Pericardium fibroblast (primary cell): ENCODE measurements around the gene ANKS1A. TPM values are rescaled to one million over a fixed set of nuclear protein-coding genes. Genes with fewer than 3 reads are reported as not detected.

Experiments used
- total RNA-seq: library from RNA; depleted of rRNA; stranded (reverse); fragments of >200 nt; gene quantifications from 2 replicates; pipeline ENCODE4 v1.2.3, GENCODE V29; 2015

The ANKS1A gene, protein sequence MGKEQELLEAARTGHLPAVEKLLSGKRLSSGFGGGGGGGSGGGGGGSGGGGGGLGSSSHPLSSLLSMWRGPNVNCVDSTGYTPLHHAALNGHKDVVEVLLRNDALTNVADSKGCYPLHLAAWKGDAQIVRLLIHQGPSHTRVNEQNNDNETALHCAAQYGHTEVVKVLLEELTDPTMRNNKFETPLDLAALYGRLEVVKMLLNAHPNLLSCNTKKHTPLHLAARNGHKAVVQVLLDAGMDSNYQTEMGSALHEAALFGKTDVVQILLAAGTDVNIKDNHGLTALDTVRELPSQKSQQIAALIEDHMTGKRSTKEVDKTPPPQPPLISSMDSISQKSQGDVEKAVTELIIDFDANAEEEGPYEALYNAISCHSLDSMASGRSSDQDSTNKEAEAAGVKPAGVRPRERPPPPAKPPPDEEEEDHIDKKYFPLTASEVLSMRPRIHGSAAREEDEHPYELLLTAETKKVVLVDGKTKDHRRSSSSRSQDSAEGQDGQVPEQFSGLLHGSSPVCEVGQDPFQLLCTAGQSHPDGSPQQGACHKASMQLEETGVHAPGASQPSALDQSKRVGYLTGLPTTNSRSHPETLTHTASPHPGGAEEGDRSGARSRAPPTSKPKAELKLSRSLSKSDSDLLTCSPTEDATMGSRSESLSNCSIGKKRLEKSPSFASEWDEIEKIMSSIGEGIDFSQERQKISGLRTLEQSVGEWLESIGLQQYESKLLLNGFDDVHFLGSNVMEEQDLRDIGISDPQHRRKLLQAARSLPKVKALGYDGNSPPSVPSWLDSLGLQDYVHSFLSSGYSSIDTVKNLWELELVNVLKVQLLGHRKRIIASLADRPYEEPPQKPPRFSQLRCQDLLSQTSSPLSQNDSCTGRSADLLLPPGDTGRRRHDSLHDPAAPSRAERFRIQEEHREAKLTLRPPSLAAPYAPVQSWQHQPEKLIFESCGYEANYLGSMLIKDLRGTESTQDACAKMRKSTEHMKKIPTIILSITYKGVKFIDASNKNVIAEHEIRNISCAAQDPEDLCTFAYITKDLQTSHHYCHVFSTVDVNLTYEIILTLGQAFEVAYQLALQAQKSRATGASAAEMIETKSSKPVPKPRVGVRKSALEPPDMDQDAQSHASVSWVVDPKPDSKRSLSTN
- total RNA-seq = 6.8 and 8.4 TPM in 2 replicates

DNA sequence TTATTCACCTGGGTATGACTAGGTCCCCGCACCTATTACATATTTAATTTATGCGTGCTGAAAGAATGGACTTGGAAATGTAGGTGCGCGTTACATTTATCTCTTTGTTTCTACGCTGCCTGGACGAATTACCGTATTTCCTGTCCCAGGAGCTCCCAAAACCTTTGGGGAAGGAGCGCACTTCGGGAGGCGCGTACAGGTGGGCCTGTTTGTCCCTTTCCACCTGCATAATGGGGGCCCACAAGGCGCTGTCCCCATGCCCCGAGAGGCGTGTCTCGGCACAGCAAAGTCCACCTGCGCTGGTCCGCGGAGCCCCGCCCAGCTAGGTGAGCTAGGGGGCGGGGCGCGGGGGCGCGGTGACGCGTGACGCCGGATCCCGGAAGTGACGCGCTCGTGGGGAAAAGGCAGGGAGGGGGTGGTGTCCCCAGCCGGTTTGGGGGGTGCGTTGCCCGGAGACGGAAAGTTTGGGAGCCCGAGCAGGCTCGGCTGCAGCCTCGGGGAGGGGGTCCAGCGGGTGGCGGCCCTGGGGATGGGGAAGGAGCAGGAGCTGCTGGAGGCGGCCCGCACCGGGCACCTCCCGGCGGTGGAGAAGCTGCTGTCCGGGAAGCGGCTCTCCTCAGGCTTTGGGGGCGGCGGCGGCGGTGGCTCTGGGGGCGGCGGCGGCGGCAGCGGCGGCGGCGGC is at the start of gene ANKS1A:
Gene ANKS1A (plus strand): TSS at position 382 of the 682 bp plus-strand sequence. CDS start 148 bp downstream, at position 530.

DNA sequence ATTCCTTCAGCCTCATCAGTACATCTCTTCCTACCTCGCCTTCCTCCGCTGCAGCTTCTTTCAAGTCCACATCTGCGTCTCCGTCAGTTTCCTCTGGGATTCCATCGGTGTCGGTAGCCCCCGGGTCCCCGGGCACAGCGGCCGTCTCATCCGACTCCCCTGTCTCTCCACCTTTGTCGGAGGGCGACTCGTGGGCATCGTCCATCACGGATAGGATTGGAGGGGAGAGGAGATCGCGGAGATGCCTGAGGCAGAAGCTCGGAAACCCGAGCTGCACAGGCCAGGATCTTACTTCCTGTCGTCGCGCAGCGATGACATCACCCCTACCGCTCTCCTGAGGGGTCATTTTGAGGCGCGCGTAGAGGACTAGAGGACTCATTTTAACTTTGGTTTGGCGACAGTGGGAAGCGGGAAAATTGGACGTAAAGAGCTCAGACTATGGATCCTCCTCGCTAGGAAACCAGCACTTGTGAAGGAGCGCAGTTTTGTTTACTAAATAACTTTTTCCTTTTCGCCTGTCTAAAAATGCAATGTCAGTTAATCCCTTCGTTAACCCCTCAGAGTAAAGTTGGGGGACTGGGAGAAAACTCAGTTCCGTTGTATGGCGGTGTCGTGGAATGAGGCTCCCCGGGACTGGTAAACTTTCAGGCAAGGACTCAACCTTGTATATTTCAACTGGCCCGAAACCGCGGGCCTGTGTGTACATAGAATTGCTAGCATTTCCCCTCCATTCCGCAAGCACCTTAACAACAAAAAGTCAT is 1.1 kb upstream of the ANKS1A start, which contains the start of gene TAF11:
Gene TAF11 (minus strand): TSS at position 290 of the 761 bp plus-strand sequence. CDS start 85 bp downstream, at position 205.

Other genes starting within 250 kb of the ANKS1A start
- 24.0 and 28.6 TPM in 2 replicates for gene ILRUN, start 192.5 kb upstream of the ANKS1A start, total RNA-seq
- 83.8 and 126 TPM in 2 replicates for gene SNRPC, start 131.8 kb upstream of the ANKS1A start, total RNA-seq
- 5.4 and 6.2 TPM in 2 replicates for gene BLTP3A, start 97.2 kb upstream of the ANKS1A start, total RNA-seq
- gene TAF11, start 1.2 kb upstream of the ANKS1A start, total RNA-seq = 16.7 and 25.6 TPM in 2 replicates